Pulmonary artery endothelial cell (primary cell): ENCODE results near the gene WDR91. TPM values are rescaled to one million over a fixed set of nuclear protein-coding genes. Genes with fewer than 3 reads are reported as not detected.

Source experiments
- DNase-seq: peaks from one replicate; pipeline ENCODE4 v3.0.0-alpha.2; 2011; ENCODE audit warnings: low read depth, low spot score
- total RNA-seq: library from RNA; depleted of rRNA; stranded (reverse); fragments of >200 nt; gene quantifications from 2 replicates; pipeline ENCODE4 v1.2.3, GENCODE V29; 2014

WDR91 gene
- total RNA-seq = 3.2 and 8.7 TPM in 2 replicates

- peak; percentile 59 for DNase-seq
These were observed at the start of gene WDR91 for GRCh38 chr7:135211179-135211945. TSS of gene WDR91 (minus strand) at chr7:135211526. CDS start at chr7:135211502, 24 bp downstream.

DNA sequence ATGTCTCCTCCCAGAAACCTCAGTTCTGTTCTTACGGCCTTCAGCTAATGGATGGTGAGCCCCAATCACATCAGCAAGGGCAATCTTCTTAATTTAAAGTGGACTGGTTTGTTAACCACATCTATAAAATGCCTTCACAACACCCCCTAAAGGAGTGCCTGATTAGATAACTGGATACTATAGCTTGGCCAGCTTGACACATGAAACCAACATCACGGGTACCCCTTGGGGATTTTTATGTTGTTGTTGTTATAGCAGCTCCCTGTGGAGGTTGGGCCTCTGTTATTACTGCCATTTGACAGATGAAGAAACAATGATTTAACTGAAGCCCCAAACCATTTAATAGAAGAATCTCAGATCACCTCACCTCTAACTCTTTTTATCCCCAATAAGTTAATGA lies 49.1 kb upstream of the WDR91 start:
- DNase-seq = no peak

GRCh38 chr7:135259702-135260101 lies 48.4 kb upstream of the WDR91 start:
- no peak for DNase-seq

GRCh38 chr7:135258585-135258984 lies 47.3 kb upstream of the WDR91 start:
- DNase-seq = no peak

GRCh38 chr7:135257790-135258189 lies 46.5 kb upstream of the WDR91 start:
- DNase-seq = no peak

GRCh38 chr7:135253851-135254771 lies 42.8 kb upstream of the WDR91 start:
- peak; percentile 57 for DNase-seq

GRCh38 chr7:135251496-135252391 lies 40.4 kb upstream of the WDR91 start:
- DNase-seq = no peak

GRCh38 chr7:135248546-135248945 lies 37.2 kb upstream of the WDR91 start:
- DNase-seq = no peak

DNA sequence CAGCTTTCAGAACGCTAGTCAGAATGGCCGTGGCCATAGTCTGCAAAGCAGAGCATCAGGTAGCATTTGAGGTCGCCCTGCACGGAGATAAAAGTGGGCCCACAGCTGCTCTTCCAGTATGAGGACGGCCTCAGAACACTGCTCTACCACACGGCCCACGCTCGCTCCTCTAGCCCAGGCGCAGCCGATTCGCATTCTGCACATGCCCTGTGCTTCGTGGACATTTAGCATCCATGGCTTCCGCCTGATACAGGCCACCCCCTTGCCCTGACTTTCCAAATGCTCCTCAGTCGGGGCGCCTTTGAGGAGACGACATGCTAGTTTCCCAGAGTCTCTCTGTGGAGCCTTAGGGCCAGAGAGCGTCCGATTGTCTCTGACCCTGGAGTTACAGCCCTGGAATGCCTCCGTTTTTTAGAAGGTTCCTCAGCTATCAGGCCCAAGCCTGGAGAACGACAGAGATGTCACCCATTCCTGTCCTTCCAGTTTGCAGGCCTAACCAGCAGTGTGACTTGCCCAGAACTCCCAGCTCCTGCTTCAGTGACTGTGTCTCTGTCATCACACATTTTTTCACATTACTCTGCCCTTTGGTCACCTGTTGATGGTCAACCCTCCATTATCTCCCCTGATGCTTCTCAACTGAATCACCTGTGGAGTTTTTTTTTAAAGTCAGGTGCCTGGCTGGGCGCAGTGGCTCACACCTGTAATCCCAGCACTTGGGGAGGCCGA lies 36.6 kb upstream of the WDR91 start:
- no peak for DNase-seq

- DNase-seq = no peak
These were observed 35.0 kb upstream of the WDR91 start for GRCh38 chr7:135246191-135246825.

DNA sequence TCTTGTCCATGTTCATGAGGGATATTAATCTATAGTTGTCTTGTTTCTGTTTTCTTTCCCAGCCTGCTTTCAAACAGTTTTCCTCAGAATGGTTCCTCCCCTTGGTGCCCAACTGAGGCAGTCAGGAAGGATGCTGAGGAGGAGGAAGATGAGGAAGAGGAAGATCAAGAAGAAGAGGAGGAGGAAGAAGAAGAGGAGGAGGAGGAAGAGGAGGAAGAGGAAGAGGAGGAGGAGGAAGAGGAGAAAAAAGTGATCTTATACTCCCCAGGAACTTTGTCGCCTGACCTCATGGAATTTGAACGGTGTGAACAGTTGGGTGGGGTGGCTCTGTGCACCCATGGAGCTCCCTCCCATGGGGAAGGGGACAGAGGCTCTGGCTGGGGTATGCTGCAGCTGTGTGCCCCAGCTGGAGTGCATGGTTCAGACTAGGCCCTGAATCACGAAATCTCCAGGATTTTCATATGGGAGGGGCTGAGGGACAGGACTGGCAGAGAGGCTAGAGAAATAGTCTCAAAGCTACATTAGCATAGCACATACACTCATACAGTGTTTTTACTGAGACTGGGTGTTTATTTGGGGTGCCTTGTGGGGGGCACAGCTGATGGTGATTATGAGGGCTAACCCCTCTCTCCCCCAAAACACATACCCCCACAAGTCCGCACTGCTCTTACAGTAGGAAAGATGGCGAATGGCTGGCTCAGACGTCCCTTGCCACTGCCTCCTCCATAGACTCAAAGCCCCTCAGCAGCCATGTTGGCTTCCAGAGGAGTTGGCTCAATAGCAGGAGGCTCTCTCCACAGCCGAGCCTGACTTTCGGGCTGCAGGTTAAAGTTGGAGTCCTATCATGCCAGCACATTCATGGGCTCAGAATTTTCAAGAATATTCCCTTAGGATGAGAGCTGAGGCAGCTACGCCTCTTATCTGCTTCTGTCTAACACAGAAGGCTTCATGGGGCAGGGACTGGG lies 34.2 kb upstream of the WDR91 start:
- no peak for DNase-seq

DNA sequence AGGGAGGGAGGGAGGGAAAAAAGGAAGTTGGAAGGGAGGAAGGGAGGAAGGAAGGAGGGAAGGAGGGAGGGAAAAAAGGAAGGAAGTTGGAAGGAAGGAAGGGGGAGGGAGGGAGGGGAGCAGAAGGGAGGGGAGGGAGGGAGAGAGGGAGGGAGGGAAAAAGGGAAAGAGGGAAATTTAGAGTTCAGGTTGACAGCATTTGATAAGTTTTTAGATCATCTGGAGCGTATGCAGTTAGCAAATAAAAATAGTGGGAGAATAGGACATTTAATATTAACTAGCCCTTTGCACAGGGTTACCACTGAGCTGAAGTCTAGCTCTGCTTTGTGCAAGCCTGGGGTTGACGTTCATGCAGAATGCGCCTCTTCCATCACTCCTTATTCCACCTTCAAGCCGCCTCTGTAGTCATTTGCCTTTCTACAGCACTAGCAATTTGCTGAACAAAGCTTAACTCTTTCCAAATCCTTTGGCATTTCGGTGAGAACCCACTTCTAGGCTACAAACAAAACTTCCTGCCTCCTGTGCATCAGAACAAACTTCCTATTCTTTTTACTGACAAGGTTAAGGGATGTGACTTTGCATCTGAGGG lies 30.9 kb upstream of the WDR91 start:
- DNase-seq = no peak

DNA sequence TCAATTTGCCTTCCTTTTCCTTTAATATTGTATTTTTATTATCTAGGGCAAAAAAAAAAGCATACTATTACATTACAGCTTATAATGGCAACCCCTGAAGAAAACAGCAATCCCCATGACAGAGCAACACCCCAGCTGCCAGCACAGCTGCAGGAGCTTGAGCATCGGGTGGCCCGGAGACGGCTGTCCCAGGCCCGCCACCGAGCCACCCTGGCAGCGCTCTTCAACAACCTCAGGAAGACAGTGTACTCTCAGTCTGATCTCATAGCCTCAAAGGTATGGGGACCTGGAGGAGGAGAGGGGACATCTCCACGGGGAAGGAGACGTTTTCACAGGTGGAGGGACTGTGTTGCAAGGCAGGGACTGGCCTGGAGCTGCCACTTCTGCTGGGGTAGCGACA lies 29.1 kb upstream of the WDR91 start:
- DNase-seq = no peak

DNA sequence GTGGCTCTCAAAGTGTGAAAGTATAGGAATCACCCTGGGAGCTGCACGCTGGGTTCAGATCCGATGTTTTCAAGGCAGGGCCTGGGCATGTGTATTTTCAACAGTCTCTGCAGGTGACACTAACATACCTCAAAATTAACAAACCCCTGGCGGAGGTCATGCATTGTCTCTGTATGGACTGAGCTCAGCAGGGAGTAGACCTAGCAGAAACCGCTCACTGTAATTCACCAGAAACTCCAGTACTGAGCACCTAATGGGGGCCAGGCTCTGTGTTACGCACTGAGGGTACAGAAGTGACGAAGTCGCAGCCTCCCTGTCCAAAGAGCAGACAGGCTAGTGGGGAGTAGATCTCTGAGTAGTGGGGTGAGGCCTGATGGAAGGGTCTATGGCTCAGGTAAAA lies 27.9 kb upstream of the WDR91 start:
- DNase-seq = no peak

DNA sequence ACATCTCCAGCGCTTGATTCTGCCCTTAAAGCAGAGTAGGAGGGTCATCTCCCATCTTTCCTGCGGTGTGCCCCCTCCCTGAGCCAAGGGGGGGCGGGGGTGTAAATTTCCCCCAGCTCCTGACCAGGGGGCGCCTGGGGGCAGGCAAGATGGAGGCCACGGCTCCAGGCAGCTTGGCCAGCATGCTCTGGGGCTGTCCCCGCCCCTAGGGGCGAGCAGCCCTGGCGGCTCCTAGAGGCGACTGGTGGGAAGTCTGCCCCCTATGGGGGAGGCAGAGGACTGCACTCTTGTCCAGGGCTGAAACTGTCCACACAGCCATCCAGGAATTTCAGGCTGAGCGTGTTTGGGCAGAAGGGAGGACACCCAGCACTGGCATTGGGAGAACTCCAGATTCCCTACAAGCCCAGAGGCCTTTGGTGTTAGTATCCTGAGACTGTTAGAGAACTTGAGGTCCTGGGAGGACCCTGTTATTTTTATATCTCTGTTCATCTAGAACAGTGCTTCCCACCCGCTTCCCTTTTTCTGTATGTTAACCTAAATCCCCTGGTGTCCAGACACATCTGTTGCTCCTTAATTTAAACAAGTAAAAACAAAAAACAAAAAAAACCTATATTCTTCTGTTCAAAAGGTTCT lies 26.9 kb upstream of the WDR91 start:
- no peak for DNase-seq

- DNase-seq = no peak
These were observed 25.4 kb upstream of the WDR91 start for GRCh38 chr7:135236727-135237126.

DNA sequence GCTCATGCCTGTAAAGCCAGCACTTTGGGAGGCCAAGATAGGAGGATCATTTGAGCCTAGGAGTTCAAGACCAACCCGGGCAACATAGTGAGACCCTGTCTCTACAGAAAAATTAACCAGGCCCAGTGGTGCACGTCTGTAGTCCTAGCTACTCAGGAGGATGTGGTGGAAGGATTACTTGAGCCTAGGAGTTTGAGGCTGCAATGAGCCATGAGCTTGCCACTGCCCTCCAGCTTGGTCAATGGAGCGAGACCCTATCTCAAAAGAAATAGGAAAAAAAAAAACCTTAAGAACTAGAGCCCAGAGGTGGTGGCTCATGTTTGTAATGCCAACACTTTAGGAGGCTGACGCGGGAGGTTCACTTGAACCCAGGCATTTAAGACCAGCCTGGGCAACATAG lies 24.5 kb upstream of the WDR91 start:
- no peak for DNase-seq

DNA sequence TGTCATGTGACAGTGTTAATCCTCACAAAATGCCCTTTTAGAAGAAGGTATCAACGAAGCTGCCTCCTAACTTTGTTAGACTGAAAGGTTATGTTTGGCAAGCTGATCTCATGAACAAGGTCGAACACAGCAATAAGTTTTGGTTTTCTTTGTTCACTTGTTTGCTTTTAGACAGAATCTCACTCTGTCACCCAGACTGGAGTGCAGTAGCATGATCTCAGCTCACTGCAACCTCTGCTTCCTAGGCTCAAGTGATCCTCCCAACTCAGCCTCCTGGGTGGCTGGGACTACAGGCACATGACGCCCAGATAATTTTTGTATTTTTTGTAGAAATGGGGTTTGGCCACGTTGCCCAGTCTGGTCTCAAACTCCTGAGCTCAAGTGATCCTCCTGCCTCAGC lies 23.4 kb upstream of the WDR91 start:
- DNase-seq = no peak
